COR-L47 (cell line): Measurements from ENCODE around the gene ATP6AP1.
A peak's percentile ranks its signal among the peaks of the same experiment; 100 is the strongest.

Source experiments
- DNase-seq: peaks from one replicate; lab custom pipeline; 2025; lab: John Stamatoyannopoulos, UW

The ATP6AP1 gene

DNA sequence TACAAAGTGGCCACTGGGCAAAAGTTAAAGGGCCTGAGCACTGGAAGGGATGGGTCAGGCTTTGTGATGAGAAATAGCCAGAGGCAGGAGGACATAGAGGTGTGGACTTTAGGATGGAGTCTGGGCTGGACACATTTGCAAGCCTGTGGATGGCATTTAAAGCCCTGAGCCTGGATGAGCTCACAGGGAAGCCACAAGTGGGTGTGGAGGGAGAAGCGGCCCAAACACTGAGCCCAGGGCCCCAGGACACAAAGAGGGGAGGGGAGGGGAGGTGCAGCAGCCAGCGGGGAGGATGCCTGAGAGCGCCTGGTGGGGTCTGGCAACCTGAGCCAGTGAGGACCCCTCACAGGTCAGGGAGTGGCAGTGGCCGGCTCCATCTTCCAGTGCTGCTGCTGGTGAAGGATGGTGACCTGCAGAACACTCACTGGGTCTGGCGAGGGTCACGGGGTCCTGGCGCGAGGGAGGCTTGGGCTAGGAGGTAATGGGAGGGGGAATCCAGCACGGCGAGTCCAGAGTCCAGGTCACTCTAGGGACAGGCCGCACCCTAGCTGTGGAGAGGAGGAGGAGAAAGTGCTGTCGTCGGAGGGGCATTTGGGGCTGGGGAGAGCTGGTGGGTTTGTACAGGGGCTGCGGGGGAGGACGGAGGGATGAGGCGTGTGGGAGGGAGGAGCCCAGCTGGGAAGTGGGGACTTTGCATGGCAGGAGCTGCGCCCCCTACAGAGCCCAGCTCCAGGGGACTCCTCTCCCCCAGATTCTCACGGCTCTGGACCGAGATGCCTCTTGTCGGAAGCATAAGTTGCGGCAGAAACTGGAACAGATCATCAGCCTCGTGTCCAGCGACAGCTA lies 43.6 kb downstream of the ATP6AP1 start:
- no peak for DNase-seq

DNA sequence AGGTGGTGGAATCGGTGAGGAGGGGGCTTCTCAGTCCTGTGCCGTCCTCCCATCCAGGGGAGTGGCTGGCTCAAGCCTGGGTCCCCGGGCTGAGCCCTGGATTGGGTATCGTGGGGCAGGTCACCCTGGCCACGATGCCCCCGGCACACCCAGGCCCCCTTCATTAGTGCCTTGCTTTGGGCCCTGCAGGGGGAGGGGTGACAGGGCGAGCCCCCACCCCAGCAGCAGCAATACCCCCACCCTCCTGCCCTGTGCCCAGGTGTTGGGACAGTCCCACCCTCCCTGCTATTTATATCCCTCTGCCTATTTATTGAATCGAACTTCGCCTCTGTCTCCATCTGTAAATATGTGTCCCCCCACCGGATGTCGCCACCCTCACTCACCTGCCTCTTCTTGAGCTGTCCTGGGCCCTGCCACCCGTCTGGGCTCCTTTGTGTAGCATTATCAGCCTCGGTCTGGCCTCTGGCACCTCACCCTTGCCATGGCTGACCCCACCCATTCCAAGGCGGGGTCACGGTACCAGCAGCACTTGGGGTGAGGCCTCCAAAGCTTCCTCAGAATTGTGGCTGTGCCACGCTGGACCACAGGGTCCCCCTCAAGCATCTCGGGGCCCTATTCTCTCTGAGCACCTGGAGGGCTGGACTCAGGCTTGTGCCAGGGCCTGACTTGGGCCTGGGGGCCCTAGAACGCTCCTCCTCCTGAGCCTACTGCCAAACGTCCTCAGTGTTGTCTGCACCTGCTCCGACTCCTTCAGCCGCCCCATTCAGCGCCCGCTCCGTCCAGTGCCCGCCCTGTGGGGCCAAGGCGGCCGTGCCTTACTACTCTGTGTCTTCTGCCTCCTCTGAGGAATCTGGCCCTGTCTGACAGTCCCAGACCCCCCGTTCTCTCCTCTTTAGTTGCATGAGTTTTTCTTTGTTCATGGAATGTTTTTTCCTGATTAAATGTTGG lies 44.5 kb downstream of the ATP6AP1 start:
- DNase-seq = no peak

DNA sequence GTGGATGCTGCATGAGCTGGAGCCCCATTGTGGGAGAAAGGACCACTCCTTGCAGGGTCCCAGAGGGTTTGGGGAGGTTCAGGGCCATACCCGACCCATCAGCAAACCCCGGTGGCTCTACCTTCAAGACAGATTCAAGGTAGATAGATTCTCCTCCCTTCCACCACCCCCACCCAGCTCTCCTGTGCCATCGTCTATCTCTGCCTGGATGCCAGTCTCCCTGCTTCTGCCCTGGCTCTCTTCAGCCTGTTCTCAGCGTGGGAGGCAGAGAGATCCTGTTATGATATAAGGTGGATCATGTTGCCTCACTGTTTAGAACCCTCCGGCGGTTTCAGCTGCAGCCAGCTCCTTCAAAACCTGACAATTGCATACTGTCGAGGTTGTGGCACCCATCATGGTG lies 45.2 kb downstream of the ATP6AP1 start:
- DNase-seq = no peak

DNA sequence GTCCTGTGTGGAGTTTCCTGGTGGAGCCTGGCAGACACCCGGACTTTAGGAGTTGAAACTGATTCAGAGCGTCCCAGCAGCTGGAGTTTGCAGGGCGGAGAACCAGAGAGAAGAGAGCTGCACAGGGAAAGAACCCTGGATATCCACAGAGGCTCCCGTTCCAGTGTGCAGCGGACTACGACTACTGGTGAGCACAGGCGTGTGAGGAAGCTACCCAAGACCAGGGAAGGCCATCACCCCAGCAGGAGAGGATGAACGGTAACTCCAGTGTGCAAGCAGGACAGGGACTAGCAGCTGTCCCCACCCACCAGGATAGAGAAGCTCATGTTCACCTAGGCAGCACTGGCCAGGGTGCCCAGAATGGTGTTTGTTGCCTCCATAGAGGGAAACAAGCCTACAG lies 48.3 kb downstream of the ATP6AP1 start:
- DNase-seq = no peak

DNA sequence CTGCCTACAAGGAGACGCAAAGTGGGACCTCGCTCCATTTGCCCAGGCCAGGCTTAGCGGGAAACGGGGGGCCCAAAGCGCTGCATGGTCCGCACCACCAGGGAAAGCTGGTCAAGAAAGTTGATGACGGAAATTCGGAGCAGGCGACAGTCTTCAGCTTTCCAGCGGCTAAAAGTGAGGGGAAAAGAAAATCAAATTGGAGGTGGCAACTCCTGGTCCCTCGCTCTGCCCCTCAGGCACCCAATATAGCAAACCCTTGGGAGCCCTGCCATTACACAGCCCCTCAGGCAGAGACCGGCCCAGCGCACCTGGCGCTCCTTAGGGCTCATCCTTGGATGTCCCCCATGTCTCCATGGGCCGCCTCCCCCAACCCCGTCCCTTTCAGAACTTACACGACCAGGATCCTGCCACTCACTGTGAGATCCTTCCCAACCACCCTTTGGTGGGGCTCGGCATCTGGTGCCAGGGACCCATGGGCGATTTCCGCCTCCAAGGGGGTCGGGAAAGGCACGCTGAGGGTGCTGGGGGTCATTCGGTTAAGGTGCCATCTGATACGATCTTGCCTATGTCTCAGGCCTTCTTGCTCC lies 49.5 kb downstream of the ATP6AP1 start:
- DNase-seq = no peak

GRCh38 chrX:154478728-154479622 lies 50.5 kb downstream of the ATP6AP1 start, which contains the start of gene LAGE3:
Gene LAGE3, minus strand, starts transcription at chrX:154479281. Its CDS starts 366 bp downstream, at chrX:154478915.
- DNase-seq = peak; percentile 79

DNA sequence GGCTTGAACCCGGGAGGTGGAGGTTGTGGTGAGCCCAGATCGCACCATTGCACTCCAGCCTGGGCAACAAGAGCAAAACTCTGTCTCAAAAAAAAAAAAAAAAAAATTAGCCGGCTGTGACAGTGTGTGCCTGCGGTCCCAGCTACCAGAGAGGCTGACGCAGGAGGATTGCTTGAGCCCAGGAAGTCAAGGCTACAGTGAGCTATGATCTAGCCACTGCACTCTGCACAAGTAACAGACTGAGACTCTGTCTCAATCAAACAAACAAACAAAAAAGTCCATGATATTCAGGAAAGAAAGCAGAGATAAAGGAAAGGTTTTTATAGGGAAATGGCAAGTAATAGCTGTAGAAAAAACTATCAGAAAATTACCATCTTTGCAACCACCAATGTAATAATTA lies 52.7 kb downstream of the ATP6AP1 start:
- DNase-seq = no peak

- no peak for DNase-seq
Measured at GRCh38 chrX:154481911-154482601, 53.6 kb downstream of the ATP6AP1 start.

DNA sequence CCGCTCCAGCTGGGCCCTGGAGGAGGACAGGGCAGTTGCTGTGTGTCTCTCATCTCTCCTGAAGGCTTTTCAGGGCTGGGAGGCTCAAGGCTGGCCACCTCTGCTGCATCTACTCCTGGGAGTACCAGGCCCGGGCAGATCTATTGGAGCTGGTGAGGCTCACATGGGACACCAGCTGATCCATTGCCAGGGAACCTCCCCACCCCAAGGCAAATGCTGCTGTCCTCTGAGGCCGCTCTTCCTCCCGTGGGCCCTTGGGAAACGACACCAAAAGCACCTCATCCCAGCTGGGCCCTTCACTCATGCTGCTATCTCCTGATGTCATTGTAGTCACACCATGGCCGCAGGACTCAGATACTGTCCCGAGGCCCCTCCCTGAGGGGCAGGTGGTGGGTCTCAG lies 54.3 kb downstream of the ATP6AP1 start:
- DNase-seq = no peak

DNA sequence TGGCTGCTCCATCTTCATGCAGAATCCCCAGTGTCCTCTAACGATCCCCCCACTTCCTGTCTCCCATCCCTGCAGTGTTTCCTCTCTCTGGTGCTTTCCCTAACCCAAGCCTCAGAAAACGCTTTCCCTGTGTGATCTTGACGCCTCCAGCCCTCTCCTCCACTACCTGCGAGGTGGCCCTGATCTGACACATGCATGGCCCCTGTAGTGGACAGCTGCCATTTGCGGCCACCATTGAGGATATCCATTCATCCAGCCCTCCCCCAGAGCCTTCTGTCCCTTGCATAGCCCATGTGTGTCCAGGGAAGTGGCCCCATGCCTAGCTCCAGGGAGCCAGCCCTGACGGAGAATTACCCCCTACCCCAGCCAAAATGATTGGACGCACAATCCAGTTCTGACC lies 54.8 kb downstream of the ATP6AP1 start:
- DNase-seq = no peak

GRCh38 chrX:154484255-154485149 lies 56.0 kb downstream of the ATP6AP1 start:
- no peak for DNase-seq

DNA sequence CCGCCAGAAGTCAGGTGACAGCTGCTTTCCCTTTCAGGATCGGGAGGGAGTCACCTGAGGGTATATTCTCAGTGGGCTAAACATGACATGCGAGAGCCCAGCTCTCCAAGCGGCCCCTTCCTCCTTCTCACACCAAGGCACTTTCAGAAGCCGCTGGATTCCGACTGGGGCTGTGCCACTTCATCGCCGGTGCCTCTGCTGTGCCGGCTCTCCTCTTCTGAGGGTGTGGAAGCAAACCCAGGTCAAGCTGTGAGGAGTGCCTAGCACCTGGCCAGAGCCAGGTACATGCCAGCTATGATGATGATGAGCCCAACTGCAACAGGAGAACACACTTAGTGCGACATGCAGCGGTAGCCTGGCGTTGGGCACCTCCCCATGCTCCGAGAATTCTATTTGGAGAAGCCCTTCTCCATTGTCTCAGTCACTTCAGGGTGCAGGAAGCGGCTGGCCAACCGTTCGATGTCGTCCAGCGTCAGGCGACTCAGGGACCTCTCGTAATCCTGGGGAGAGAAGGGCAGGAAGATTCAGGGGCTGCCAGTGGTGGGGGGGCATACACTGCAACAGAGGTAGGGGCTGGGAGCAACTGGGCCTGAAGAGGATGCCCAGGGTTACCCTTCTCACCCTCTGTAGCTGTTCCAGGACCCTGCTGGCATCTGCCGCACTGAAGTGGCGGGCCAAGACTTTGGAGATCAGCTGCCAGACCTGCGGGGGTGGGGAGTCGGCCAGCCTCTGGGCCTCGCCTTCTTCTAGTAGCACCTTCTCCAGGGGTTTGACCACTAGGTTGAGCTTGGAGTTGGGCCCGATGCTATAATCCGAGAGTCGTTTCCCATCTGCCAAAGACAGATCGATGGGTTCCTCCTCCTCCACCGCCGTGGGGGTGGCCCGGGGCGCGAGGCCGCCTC lies 56.9 kb downstream of the ATP6AP1 start:
- no peak for DNase-seq

DNA sequence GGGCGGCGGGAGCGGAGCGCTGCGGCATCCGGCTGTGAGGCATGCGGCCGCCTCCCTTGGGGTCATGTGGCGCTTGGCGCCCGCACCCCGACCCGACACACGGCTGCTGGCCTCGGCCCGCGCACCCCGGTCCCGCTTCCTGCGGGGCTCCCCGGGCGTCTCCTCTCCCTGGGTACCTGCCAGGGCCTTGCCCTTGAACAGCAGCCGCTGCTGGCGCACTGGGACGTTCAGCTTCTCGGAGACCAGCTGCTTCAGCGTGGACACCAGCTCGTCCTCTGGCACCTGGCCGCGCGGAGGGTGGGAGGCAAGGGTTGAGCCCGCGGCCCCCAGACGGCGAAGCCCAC lies 57.5 kb downstream of the ATP6AP1 start:
- no peak for DNase-seq
